ENCODE measurements around the gene GPT2. TPM values are rescaled to one million over a fixed set of nuclear protein-coding genes. Genes with fewer than 3 reads are reported as not detected.
"Not testable (repeated sequence)": the region's sequence is repeated elsewhere in the genome, so short reads cannot be mapped to it uniquely, and the experiment has no call there.

The GPT2 gene
- total RNA-seq, 1 donor from 2014 or later, result 44.7 TPM

GRCh38 chr16:46920402-46921068, 36.4 kb downstream of the GPT2 start:
- peak; percentile 70 for DNase-seq (ENCODE audit: low spot score)

GRCh38 chr16:46922239-46922638, 38.1 kb downstream of the GPT2 start:
- DNase-seq (ENCODE audit: low spot score), result no peak

GRCh38 chr16:46923513-46924295, 39.5 kb downstream of the GPT2 start:
- DNase-seq (ENCODE audit: low spot score), result no peak

GRCh38 chr16:46924402-46924801, 40.2 kb downstream of the GPT2 start:
- DNase-seq (ENCODE audit: low spot score), result no peak

- DNase-seq (ENCODE audit: low spot score), result no peak
Observed at GRCh38 chr16:46926470-46927225, 42.5 kb downstream of the GPT2 start.

- DNase-seq (ENCODE audit: low spot score), result no peak
Observed at GRCh38 chr16:46927273-46927672, 43.1 kb downstream of the GPT2 start.

- DNase-seq (ENCODE audit: low spot score), result no peak
Observed at GRCh38 chr16:46928811-46929210, 44.6 kb downstream of the GPT2 start.

- peak; percentile 65 for DNase-seq (ENCODE audit: low spot score)
Observed at GRCh38 chr16:46929378-46930332, 45.5 kb downstream of the GPT2 start.

- no peak for DNase-seq (ENCODE audit: low spot score)
Observed at GRCh38 chr16:46930861-46931260, 46.7 kb downstream of the GPT2 start.

GRCh38 chr16:46932802-46933201, 48.6 kb downstream of the GPT2 start:
- DNase-seq (ENCODE audit: low spot score), result no peak

GRCh38 chr16:46937536-46937935, 53.4 kb downstream of the GPT2 start:
- DNase-seq (ENCODE audit: low spot score), result no peak

- DNase-seq (ENCODE audit: low spot score), result not testable (repeated sequence)
Observed at GRCh38 chr16:46944713-46945112, 60.6 kb downstream of the GPT2 start.

GRCh38 chr16:46947900-46948547, 63.9 kb downstream of the GPT2 start:
- DNase-seq (ENCODE audit: low spot score), result no peak

GRCh38 chr16:46948548-46949166, 64.5 kb downstream of the GPT2 start:
- DNase-seq (ENCODE audit: low spot score), result no peak

GRCh38 chr16:46949241-46949892, 65.2 kb downstream of the GPT2 start:
- DNase-seq (ENCODE audit: low spot score), result no peak

GRCh38 chr16:46950009-46950408, 65.8 kb downstream of the GPT2 start:
- DNase-seq (ENCODE audit: low spot score), result no peak

GRCh38 chr16:46954562-46954961, 70.4 kb downstream of the GPT2 start:
- no peak for DNase-seq (ENCODE audit: low spot score)

- no peak for DNase-seq (ENCODE audit: low spot score)
Observed at GRCh38 chr16:46961373-46962353, 77.5 kb downstream of the GPT2 start.

- no peak for DNase-seq (ENCODE audit: low spot score)
Observed at GRCh38 chr16:46962629-46963028, 78.5 kb downstream of the GPT2 start.
